Stimulated activated memory B cell treated with anti-CD40 and anti-IgM and Interleukin-4, amounts not matched to agents 10 μg/mL and 1 μg/mL and 100 μg/mL, for 72 hours (primary cell): ENCODE data around the gene ANO9.
"Not testable (repeated sequence)": the region's sequence is repeated elsewhere in the genome, so short reads cannot be mapped to it uniquely, and the experiment has no call there.

Source experiments
- ATAC-seq: fragments of 150-1000 bp; cut with Tn5 transposase; 2 replicates; pipeline ENCODE4 v1.10.0; 2021
- H3K27ac Mint-ChIP-seq: one replicate; pipeline ENCODE4 v1.8.0; 2022; ENCODE audit warnings: mild to moderate bottlenecking, mixed read lengths
- H3K27me3 Mint-ChIP-seq: one replicate; pipeline ENCODE4 v1.8.0; 2022; ENCODE audit warnings: mixed read lengths
- H3K36me3 Mint-ChIP-seq: one replicate; pipeline ENCODE4 v1.8.0; 2022; ENCODE audit warnings: mixed read lengths
- H3K4me1 Mint-ChIP-seq: one replicate; pipeline ENCODE4 v1.8.0; 2022; ENCODE audit warnings: mixed read lengths
- H3K4me3 Mint-ChIP-seq: one replicate; pipeline ENCODE4 v1.8.0; 2022; ENCODE audit warnings: mild to moderate bottlenecking, moderate library complexity, mixed read lengths
- H3K9me3 Mint-ChIP-seq: one replicate; pipeline ENCODE4 v1.8.0; 2022; ENCODE audit warnings: mixed read lengths

ANO9 gene

DNA sequence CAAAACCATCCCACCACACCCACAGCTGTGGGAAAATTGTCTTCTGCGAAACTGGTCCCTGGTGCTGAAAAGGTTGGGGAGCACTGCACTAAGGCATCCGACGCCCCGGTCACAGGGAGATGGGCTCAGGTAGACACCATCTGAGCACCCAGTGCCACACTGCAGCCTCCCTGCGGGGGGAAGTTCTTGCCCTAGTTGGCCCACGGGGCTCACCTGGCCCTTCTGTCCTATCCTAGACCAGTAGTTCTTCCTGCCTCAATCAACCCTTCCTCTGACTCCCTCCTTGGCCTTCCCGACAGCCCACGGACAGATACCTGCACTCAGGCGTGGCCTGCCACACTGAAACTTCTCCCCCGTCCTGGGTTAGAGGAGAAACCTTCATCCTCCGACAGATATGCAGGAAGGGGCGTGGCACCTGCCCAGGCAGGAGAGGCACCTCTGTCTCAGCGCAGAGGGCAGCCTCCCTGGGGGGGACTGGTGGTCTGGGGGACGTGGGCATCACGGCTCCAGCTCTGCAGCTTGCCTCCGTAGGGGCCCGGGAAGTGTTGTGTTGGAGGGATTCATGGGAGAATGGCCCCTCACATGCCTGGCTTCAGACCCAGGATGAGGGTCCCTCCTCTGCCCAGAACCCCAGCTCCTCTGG lies 4.5 kb downstream of the ANO9 start:
- no peaks in the 10 kb centered on the region for H3K9me3 Mint-ChIP-seq
- H3K27ac Mint-ChIP-seq = no peak overlapping the region
- H3K4me3 Mint-ChIP-seq = no peak overlapping the region

DNA sequence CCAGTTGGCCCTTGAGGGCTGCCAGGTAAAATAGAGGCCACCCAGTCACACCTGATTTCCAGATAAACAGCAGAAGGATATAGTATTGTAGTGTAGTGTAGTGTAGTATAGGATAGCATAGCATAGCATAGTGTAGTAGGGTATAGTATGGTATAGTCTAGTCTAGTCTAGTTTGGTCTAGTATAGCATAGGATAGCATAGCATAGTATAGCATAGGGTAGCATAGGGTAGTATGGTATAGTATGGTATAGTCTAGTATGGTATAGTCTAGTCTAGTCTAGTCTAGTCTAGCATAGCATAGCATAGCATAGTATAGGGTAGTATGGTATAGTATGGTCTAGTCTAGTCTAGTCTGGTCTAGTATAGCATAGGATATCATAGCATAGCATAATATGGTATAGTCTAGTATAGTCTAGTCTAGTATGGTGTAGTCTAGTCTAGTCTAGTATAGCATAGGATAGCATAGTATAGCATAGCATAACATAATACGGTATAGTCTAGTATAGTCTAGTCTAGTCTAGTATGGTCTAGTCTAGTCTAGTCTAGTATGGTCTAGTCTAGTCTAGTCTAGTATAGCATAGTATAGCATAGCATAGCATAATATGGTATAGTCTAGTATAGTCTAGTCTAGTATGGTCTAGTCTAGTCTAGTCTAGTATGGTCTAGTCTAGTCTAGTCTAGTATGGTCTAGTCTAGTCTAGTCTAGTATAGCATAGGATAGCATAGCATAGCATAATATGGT lies 6.6 kb downstream of the ANO9 start:
- not testable (repeated sequence) for ATAC-seq, H3K27me3 Mint-ChIP-seq, H3K27ac Mint-ChIP-seq, H3K36me3 Mint-ChIP-seq, H3K4me3 Mint-ChIP-seq, H3K9me3 Mint-ChIP-seq
- H3K4me1 Mint-ChIP-seq = peaks cover 28% of the 10 kb centered on the region

More for the DNA sequence above, 4.5 kb downstream of the ANO9 start:
- H3K36me3 Mint-ChIP-seq = peaks cover 5% of the 10 kb centered on the region
- ATAC-seq = no peak
- H3K27me3 Mint-ChIP-seq = no peaks in the 10 kb centered on the region
- H3K4me1 Mint-ChIP-seq = peaks cover 40% of the 10 kb centered on the region

DNA sequence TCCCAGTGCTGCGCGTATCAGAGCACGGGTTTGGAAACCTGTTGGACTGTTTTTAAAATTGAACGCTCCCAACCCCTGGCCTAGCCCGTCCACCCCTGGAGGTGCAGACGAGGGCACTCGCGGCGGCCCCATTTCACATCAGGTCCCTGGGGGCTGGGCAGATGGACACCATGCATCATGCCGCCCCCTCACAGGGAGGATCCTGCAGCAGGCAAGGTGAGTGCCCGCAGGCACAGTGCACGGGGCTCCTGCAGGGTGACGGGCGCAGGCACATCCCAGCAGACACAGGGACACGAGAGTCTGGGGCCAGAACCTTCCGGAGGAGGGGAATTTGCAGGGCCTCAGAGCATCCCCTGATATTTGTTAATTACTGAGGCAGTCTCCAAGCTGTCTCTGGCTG lies 7.3 kb downstream of the ANO9 start:
- no peaks in the 10 kb centered on the region for H3K27me3 Mint-ChIP-seq
- no peak overlapping the region for H3K27ac Mint-ChIP-seq
- no peaks in the 10 kb centered on the region for H3K9me3 Mint-ChIP-seq
- H3K4me1 Mint-ChIP-seq = peaks cover 21% of the 10 kb centered on the region
- H3K4me3 Mint-ChIP-seq = no peak overlapping the region
- no peak for ATAC-seq
- H3K36me3 Mint-ChIP-seq = peaks cover 9% of the 10 kb centered on the region

DNA sequence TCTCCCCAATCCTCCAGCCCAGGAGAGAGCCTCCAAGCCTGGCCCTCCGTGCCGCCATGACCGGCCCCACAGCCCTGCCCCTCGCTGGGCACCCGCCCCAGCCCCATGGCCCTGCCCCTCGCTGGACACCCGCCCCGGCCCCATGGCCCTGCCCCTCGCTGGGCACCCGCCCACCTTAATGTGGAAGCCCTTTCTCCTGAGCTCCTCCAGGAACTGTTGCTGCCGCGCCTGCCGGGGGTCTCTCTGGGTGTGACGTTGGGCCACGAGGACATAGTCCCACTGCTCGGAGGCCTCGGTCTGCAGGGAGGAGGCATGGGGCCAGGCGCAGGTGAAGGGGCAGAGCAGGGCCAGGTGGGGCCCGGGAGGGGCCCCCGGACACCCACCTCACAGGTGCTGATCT lies 8.2 kb downstream of the ANO9 start:
- no peak overlapping the region for H3K27ac Mint-ChIP-seq
- no peaks in the 10 kb centered on the region for H3K27me3 Mint-ChIP-seq
- H3K9me3 Mint-ChIP-seq = no peaks in the 10 kb centered on the region
- peaks cover 17% of the 10 kb centered on the region for H3K36me3 Mint-ChIP-seq
- ATAC-seq = no peak
- peaks cover 15% of the 10 kb centered on the region for H3K4me1 Mint-ChIP-seq
- no peak overlapping the region for H3K4me3 Mint-ChIP-seq

- H3K27me3 Mint-ChIP-seq = no peaks in the 10 kb centered on the region
- no peak overlapping the region for H3K27ac Mint-ChIP-seq
- H3K4me3 Mint-ChIP-seq = no peak overlapping the region
- H3K36me3 Mint-ChIP-seq = peaks cover 23% of the 10 kb centered on the region
- no peak for ATAC-seq
- no peaks in the 10 kb centered on the region for H3K9me3 Mint-ChIP-seq
- H3K4me1 Mint-ChIP-seq = peaks cover 13% of the 10 kb centered on the region
Observed at GRCh38 chr11:433111-433510, 8.7 kb downstream of the ANO9 start.

DNA sequence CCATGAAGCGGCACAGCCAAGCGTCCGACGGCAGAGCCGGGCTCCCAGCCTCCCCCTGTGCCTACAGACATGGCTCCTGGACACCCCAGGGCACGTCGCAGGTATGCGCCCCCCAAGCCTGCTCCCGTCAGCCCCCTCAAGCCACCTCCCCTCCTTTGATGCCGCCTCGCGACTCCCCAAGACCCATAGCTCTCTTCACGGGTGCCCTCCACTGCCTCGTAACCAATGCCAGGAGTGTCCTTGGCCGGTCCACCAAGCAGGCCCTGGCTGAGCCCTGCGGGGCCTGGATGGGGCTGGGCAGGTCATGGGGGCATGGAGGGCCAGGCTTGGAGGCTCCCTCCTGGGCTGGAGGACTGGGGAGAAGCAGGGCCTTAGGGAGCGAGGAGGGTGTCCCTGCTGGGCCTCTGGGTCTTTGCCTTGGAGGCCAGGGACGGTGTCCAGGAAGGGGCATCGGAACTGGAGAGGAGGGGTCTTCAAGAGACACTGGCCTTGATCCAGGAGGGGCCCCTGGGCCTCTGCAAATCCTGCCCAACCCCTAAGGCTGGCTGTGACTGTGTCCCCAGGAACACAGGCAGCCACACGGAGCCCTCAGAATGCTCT lies 9.2 kb downstream of the ANO9 start:
- H3K4me1 Mint-ChIP-seq = peaks cover 10% of the 10 kb centered on the region
- H3K27me3 Mint-ChIP-seq = no peaks in the 10 kb centered on the region
- peaks cover 24% of the 10 kb centered on the region for H3K36me3 Mint-ChIP-seq
- no peak overlapping the region for H3K27ac Mint-ChIP-seq
- no peaks in the 10 kb centered on the region for H3K9me3 Mint-ChIP-seq
- H3K4me3 Mint-ChIP-seq = no peak overlapping the region
- ATAC-seq = no peak

GRCh38 chr11:431921-432320 lies 9.9 kb downstream of the ANO9 start:
- H3K4me1 Mint-ChIP-seq = peaks cover 5% of the 10 kb centered on the region
- peak; percentile 39 for ATAC-seq
- H3K27ac Mint-ChIP-seq = no peak overlapping the region
- H3K4me3 Mint-ChIP-seq = no peak overlapping the region
- H3K36me3 Mint-ChIP-seq = peaks cover 24% of the 10 kb centered on the region
- no peaks in the 10 kb centered on the region for H3K9me3 Mint-ChIP-seq
- H3K27me3 Mint-ChIP-seq = no peaks in the 10 kb centered on the region

GRCh38 chr11:429931-430456 lies 11.8 kb downstream of the ANO9 start:
- ATAC-seq = no peak
- H3K27me3 Mint-ChIP-seq = no peaks in the 10 kb centered on the region
- no peak overlapping the region for H3K4me3 Mint-ChIP-seq
- peaks cover 30% of the 10 kb centered on the region for H3K36me3 Mint-ChIP-seq
- H3K27ac Mint-ChIP-seq = no peak overlapping the region
- H3K4me1 Mint-ChIP-seq = no peaks in the 10 kb centered on the region
- peaks cover 3% of the 10 kb centered on the region for H3K9me3 Mint-ChIP-seq

- Mint-ChIP-seq H3K9me3 (peaks cover 6% of the 10 kb centered on the region), H3K36me3 (peaks cover 36% of the 10 kb centered on the region), H3K4me1 (no peaks in the 10 kb centered on the region), H3K27ac (no peak overlapping the region), H3K27me3 (no peaks in the 10 kb centered on the region), H3K4me3 (no peak overlapping the region)
- no peak for ATAC-seq
Observed at GRCh38 chr11:429391-429790, 12.4 kb downstream of the ANO9 start.

- no peak for ATAC-seq
- no peaks in the 10 kb centered on the region for H3K27me3 Mint-ChIP-seq
- H3K36me3 Mint-ChIP-seq = peaks cover 43% of the 10 kb centered on the region
- no peaks in the 10 kb centered on the region for H3K4me1 Mint-ChIP-seq
- peaks cover 6% of the 10 kb centered on the region for H3K9me3 Mint-ChIP-seq
- no peak overlapping the region for H3K4me3 Mint-ChIP-seq
- no peak overlapping the region for H3K27ac Mint-ChIP-seq
Observed at GRCh38 chr11:428295-428694, 13.5 kb downstream of the ANO9 start.

- no peaks in the 10 kb centered on the region for H3K27me3 Mint-ChIP-seq
- H3K27ac Mint-ChIP-seq = no peak overlapping the region
- peaks cover 6% of the 10 kb centered on the region for H3K9me3 Mint-ChIP-seq
- H3K4me3 Mint-ChIP-seq = no peak overlapping the region
- H3K4me1 Mint-ChIP-seq = no peaks in the 10 kb centered on the region
- no peak for ATAC-seq
- H3K36me3 Mint-ChIP-seq = peaks cover 35% of the 10 kb centered on the region
Observed at GRCh38 chr11:426851-427250, 15.0 kb downstream of the ANO9 start.

- no peaks in the 10 kb centered on the region for H3K27me3 Mint-ChIP-seq
- H3K9me3 Mint-ChIP-seq = peaks cover 6% of the 10 kb centered on the region
- H3K4me1 Mint-ChIP-seq = no peaks in the 10 kb centered on the region
- no peak for ATAC-seq
- H3K4me3 Mint-ChIP-seq = no peak overlapping the region
- no peak overlapping the region for H3K27ac Mint-ChIP-seq
- H3K36me3 Mint-ChIP-seq = peaks cover 35% of the 10 kb centered on the region
Observed at GRCh38 chr11:425301-425700, 16.5 kb downstream of the ANO9 start.

DNA sequence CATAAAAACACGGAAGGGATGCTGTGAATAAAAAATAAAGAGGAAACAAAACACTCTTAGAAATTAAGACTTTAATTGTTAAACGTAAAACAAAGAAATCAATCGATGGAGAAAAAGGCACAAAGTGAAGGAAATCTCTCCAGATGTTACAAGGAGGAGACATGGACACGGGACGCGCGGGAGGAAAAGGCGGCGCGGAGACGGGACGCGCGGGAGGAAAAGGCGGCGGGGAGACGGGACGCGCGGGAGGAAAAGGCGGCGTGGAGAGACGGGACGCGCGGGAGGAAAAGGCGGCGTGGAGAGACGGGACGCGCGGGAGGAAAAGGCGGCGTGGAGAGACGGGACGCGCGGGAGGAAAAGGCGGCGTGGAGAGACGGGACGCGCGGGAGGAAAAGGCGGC lies 17.0 kb downstream of the ANO9 start:
- H3K36me3 Mint-ChIP-seq = peaks cover 35% of the 10 kb centered on the region
- not testable (repeated sequence) for ATAC-seq, H3K27me3 Mint-ChIP-seq, H3K9me3 Mint-ChIP-seq, H3K27ac Mint-ChIP-seq, H3K4me1 Mint-ChIP-seq, H3K4me3 Mint-ChIP-seq

GRCh38 chr11:424232-424631 lies 17.6 kb downstream of the ANO9 start:
- Mint-ChIP-seq H3K4me1 (no peaks in the 10 kb centered on the region), H3K36me3 (peaks cover 31% of the 10 kb centered on the region), H3K27me3 (no peaks in the 10 kb centered on the region), H3K9me3 (peaks cover 6% of the 10 kb centered on the region), H3K27ac (no peak overlapping the region), H3K4me3 (no peak overlapping the region)
- ATAC-seq = no peak

DNA sequence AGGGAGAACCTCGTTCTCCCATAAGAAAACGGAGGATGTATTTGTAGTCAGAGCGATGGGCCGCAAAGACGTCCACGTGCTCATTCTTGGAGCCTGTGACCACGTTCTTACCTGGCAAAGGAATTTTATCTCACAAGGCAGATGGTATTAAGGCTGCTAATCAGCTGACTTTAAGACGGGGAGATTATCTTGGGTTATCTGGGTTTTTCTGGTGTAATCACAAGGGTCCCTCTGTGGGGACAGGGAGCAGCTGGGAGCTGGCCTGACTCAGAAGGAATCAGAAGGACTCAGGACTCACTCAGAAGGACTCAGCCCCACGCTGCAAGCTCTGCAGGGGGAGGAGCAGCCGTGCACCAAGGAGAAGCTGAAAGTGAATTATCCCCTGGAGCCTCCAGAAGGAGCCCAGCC lies 19.6 kb downstream of the ANO9 start:
- Mint-ChIP-seq H3K27me3 (no peaks in the 10 kb centered on the region), H3K4me1 (no peaks in the 10 kb centered on the region)

GRCh38 chr11:420911-421321 lies 20.9 kb downstream of the ANO9 start:
- Mint-ChIP-seq H3K27ac (no peak overlapping the region), H3K27me3 (no peaks in the 10 kb centered on the region), H3K9me3 (peaks cover 6% of the 10 kb centered on the region), H3K4me1 (peaks cover 6% of the 10 kb centered on the region), H3K36me3 (peaks cover 18% of the 10 kb centered on the region), H3K4me3 (no peak overlapping the region)
- ATAC-seq = no peak

More for the DNA sequence above, 19.6 kb downstream of the ANO9 start:
- Mint-ChIP-seq H3K36me3 (peaks cover 18% of the 10 kb centered on the region), H3K27ac (no peak overlapping the region), H3K4me3 (no peak overlapping the region), H3K9me3 (peaks cover 6% of the 10 kb centered on the region)
- no peak for ATAC-seq
